GM20000 (cell line): ENCODE data around the gene ITGB5.
"Not testable (repeated sequence)": the region's sequence is repeated elsewhere in the genome, so short reads cannot be mapped to it uniquely, and the experiment has no call there.

Experiments used
- DNase-seq: peaks from one replicate; pipeline ENCODE4 v3.0.0; 2012; ENCODE audit warnings: low spot score
- CTCF ChIP-seq: IDR thresholded peaks from 2 replicates; pipeline ENCODE4 v1.5.1; 2012; ENCODE audit warnings: mild to moderate bottlenecking, control low read depth; ENCODE audit errors: extremely low read depth, missing control alignments

The ITGB5 gene

GRCh38 chr3:124792341-124793040, 94.7 kb downstream of the ITGB5 start:
- no peak for TF ChIP-seq CTCF
- DNase-seq, result no peak

- no peak for TF ChIP-seq CTCF
- DNase-seq, result no peak
These were observed 95.5 kb downstream of the ITGB5 start for GRCh38 chr3:124791639-124792151.

GRCh38 chr3:124791142-124791541, 96.0 kb downstream of the ITGB5 start:
- no peak for DNase-seq
- TF ChIP-seq CTCF, result no peak

- DNase-seq, result not testable (repeated sequence)
These were observed 98.1 kb downstream of the ITGB5 start for GRCh38 chr3:124789103-124789502.

- no peak for TF ChIP-seq CTCF
- no peak for DNase-seq
These were observed 98.9 kb downstream of the ITGB5 start for GRCh38 chr3:124788254-124788745.

GRCh38 chr3:124787476-124788195, 99.5 kb downstream of the ITGB5 start:
- no peak for DNase-seq
- TF ChIP-seq CTCF, result no peak

- TF ChIP-seq CTCF, result no peak
- DNase-seq, result no peak
These were observed 100.5 kb downstream of the ITGB5 start for GRCh38 chr3:124786511-124787241.
